ENCODE data around the gene TMEM109.

The TMEM109 gene

DNA sequence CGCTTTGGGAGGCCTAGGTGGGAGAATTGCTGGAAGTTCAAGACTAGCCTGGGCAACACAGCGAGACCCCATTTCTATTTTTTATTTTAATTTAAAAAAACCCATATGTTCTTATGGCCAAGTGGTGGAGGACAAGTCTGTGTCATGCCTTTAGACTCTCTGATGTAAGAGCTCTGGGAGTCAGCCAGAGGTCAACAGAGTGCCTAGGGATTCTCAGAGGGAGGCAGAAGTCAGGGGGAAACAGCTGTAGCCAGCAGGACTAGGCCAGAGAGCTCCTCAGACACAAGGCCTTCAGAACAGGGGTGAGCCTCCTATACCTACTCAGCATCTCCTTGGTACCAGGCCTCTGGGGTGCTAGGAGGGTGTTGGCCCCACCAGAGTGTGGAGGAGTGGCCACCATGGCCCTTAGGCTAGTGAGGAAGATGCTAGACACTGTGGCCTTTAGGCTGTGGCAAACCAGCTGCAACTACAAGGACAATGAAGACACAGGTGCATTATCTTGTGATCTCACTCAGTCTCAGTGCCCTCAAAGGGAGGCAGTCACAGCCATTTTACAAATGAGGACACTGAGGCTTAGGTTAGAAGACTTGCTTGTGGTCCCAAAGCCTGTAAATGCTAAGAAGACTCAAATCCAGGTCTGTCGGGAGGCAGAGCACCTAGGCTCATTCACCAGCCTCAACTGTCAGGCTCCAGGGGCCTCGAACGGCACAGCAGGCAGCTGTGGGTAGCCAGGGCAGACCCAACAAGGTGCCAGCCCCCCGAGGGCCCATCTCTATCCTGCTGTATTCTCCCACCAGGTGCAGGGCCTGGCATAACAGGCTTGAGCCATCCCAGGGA lies 41.6 kb upstream of the TMEM109 start:
- H3K4me1 ChIP-seq (ENCODE audit: insufficient read depth, low read length): no peaks in the 10 kb centered on the region
- no peak overlapping the region for H3K27ac ChIP-seq (ENCODE audit: low read depth, low read length)

DNA sequence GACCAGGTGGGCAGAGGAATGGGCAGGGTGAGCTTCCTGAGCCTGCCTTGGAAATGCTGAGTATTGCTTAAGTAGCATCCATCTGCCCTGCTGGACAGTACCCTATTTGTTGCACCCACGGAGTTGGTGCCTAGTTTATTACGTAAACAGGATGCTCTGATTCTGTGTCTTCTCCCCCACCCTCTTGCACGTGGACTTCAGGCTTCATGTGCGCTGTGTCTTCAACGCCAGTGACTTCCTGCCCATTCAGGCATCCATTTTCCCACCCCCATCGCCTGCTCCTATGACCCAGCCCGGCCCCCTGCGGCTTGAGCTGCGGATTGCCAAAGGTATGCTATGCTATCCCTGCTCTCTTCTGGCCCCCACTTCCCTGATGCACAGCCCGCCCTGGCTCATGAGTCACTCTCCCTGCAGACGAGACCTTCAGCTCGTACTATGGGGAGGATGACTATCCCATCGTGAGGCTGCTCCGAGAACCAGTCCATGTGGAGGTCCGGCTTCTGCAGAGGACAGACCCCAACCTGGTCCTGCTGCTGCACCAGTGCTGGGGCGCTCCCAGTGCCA lies 40.9 kb upstream of the TMEM109 start:
- no peak overlapping the region for H3K27ac ChIP-seq (ENCODE audit: low read depth, low read length)

More for the DNA sequence above, 41.6 kb upstream of the TMEM109 start:
- Histone ChIP-seq H3K9me3 (ENCODE audit: low read length) (no peaks in the 10 kb centered on the region), H3K36me3 (ENCODE audit: insufficient read depth, low read length) (no peaks in the 10 kb centered on the region), H3K27me3 (ENCODE audit: control insufficient read depth in 1 of 2, insufficient read depth in 2 of 2, low read length in 2 of 2) (no peaks in the 10 kb centered on the region), H3K4me3 (ENCODE audit: low read depth in 1 of 2, low read length in 2 of 2) (no peak overlapping the region), H3K9ac (ENCODE audit: low read length) (no peak overlapping the region)

DNA sequence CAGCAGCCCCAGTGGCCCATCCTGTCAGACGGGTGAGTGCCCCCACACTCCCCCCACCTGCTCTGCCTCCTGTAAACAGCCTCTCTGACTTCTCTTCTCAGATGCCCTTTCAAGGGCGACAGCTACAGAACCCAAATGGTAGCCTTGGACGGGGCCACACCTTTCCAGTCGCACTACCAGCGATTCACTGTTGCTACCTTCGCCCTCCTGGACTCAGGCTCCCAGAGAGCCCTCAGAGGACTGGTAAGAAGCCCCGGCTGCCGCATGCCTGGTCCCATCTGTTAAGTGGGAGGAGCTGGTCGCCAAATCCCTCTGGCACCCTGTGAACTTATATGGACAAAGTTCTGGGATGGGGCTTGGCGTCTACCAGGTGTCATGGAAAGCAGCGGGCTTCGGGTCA lies 40.4 kb upstream of the TMEM109 start:
- H3K27ac ChIP-seq (ENCODE audit: low read depth, low read length): no peak overlapping the region
- H3K4me3 ChIP-seq (ENCODE audit: low read depth in 1 of 2, low read length in 2 of 2): no peak overlapping the region
- H3K9me3 ChIP-seq (ENCODE audit: low read length): no peaks in the 10 kb centered on the region
- no peaks in the 10 kb centered on the region for H3K27me3 ChIP-seq (ENCODE audit: control insufficient read depth in 1 of 2, insufficient read depth in 2 of 2, low read length in 2 of 2)
- no peaks in the 10 kb centered on the region for H3K36me3 ChIP-seq (ENCODE audit: insufficient read depth, low read length)
- H3K4me1 ChIP-seq (ENCODE audit: insufficient read depth, low read length): no peaks in the 10 kb centered on the region
- H3K9ac ChIP-seq (ENCODE audit: low read length): no peak overlapping the region

More for the DNA sequence above, 40.9 kb upstream of the TMEM109 start:
- Histone ChIP-seq H3K9me3 (ENCODE audit: low read length) (no peaks in the 10 kb centered on the region), H3K36me3 (ENCODE audit: insufficient read depth, low read length) (no peaks in the 10 kb centered on the region), H3K4me1 (ENCODE audit: insufficient read depth, low read length) (no peaks in the 10 kb centered on the region), H3K9ac (ENCODE audit: low read length) (no peak overlapping the region), H3K27me3 (ENCODE audit: control insufficient read depth in 1 of 2, insufficient read depth in 2 of 2, low read length in 2 of 2) (no peaks in the 10 kb centered on the region), H3K4me3 (ENCODE audit: low read depth in 1 of 2, low read length in 2 of 2) (no peak overlapping the region)

DNA sequence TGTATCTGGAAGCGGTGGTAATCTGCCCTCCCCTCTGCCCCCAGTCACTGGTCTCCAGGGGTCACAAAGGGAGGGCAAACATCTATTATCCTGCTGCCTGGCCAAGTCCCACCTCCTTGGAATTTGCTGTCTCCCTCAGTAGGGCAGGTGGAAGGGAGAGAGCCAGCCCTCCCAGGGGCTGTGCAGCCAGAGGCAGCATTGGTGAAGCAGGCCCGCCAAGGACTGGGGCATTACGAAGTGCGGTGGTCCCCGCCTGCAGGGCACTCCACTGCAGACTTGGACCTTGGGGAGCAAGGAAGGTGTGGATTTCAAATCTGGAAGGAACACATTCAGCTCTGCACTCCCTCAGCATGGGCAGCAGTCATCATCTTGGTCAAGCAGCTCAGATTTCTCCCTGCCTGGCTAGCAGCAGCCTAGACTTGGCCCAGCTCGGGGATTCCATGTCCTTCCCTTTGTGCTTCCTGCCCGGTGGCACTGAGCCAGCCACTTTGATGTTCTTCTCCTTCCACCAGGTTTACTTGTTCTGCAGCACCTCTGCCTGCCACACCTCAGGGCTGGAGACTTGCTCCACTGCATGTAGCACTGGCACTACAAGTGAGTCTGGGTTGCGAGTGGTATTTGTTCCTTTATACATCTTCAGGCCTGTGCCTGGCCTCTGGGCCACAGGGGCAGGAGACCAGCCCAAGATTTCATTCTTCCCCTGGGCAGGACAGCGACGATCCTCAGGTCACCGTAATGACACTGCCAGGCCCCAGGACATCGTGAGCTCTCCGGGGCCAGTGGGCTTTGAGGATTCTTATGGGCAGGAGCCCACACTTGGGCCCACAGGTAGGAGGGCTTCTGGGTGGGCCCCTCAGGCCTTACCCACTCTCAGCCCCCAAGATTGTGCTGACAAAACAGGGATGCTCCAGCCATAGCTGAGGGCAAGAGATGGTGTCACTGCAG lies 39.3 kb upstream of the TMEM109 start:
- H3K27me3 ChIP-seq (ENCODE audit: control insufficient read depth in 1 of 2, insufficient read depth in 2 of 2, low read length in 2 of 2): no peaks in the 10 kb centered on the region
- H3K4me1 ChIP-seq (ENCODE audit: insufficient read depth, low read length): no peaks in the 10 kb centered on the region
- H3K27ac ChIP-seq (ENCODE audit: low read depth, low read length): no peak overlapping the region
- no peak overlapping the region for H3K9ac ChIP-seq (ENCODE audit: low read length)
- H3K4me3 ChIP-seq (ENCODE audit: low read depth in 1 of 2, low read length in 2 of 2): no peak overlapping the region
- H3K9me3 ChIP-seq (ENCODE audit: low read length): no peaks in the 10 kb centered on the region
- no peaks in the 10 kb centered on the region for H3K36me3 ChIP-seq (ENCODE audit: insufficient read depth, low read length)

DNA sequence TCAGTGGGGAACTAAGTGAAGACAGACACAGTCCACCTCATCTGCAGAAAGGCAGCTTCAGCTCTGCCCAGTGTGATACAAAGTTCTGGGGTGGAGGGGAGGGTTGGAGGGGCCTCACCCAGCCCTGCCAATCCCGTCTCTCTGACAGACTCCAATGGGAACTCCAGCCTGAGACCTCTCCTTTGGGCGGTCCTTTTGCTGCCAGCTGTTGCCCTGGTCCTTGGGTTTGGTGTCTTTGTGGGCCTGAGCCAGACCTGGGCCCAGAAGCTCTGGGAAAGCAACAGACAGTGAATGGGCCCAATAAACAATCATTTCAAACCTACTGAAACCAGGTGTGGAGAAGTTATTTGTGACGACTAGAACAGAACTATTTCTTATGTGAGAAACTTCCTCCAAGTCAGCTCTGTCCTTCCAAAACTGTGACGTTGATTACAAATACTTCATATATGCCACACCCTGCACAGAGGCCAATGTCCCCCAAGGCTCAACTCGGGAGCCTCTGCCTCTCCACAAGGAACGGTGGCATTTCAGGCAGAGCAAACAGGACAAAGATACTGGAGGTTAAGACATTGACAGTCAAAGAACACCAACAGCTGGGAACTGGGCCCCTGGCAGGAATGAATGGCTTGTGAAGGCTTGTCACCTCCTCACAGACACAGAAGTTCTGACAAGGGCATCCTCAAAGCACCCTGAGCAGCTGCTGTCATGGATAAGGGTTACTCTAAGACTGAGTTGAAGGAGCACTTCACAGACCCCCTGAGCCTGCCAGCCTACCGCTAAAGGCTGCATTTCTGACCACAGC lies 38.4 kb upstream of the TMEM109 start:
- Histone ChIP-seq H3K27ac (ENCODE audit: low read depth, low read length) (no peak overlapping the region), H3K27me3 (ENCODE audit: control insufficient read depth in 1 of 2, insufficient read depth in 2 of 2, low read length in 2 of 2) (no peaks in the 10 kb centered on the region), H3K4me1 (ENCODE audit: insufficient read depth, low read length) (no peaks in the 10 kb centered on the region), H3K4me3 (ENCODE audit: low read depth in 1 of 2, low read length in 2 of 2) (no peak overlapping the region), H3K9ac (ENCODE audit: low read length) (no peak overlapping the region), H3K9me3 (ENCODE audit: low read length) (no peaks in the 10 kb centered on the region), H3K36me3 (ENCODE audit: insufficient read depth, low read length) (no peaks in the 10 kb centered on the region)

DNA sequence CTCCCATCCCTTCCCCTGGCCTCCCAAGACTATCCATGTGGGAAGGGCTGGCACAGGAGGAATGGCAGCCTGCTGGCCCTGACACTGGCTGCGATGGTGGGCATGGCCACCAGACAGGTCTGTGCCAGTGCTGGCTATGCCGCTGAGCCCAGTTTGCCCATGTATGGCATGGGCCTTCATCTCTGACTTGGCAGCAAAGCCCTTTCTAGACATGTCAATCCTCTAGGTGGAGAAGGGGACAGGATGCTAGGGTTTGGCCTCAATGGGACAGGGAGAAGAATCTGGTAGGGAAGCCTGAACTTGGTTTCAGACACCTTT lies 37.8 kb upstream of the TMEM109 start:
- H3K27ac ChIP-seq (ENCODE audit: low read depth, low read length): no peak overlapping the region

DNA sequence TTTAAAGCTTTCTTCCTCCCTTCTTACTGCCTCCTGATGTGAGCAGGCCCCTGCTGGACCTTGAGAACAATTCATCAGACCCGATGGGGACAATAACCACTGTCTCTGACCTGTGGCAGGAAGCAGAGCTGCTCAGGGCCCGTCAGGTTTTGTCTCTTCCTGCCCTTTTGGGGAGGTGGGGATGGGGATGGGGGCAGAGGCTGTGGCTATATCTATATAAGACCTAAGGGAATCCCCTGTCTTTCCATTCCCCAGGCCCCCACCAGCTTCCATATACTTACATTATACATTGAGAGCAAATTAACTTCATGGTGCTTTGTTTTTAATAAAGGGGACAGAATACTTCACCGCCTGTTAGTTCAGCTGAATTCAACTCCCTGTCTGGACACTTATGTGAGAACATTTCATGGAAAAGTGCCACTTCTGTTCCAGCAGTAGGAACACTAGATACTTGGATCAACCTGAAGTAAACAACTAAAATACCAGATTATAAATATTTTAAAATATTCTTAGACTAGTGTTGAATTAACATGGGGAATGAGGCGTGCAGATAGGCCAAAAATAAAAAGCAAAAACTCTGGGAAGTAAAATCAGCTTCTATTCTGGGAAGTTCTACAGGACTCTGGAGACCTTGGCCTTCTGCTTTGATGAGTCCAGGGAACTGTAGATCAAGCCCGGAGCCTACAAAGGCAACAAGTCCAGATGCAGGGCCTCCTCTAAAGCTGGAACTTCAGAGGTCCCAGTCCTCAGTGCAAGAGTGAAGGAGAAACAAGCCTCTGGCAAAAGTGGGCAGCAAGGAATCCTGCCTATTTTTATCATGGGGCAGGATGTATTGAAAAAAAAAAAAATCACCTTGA lies 35.5 kb upstream of the TMEM109 start:
- no peak overlapping the region for H3K4me3 ChIP-seq (ENCODE audit: low read depth in 1 of 2, low read length in 2 of 2)
- no peaks in the 10 kb centered on the region for H3K36me3 ChIP-seq (ENCODE audit: insufficient read depth, low read length)
- H3K27me3 ChIP-seq (ENCODE audit: control insufficient read depth in 1 of 2, insufficient read depth in 2 of 2, low read length in 2 of 2): no peaks in the 10 kb centered on the region
- H3K27ac ChIP-seq (ENCODE audit: low read depth, low read length): no peak overlapping the region
- no peaks in the 10 kb centered on the region for H3K9me3 ChIP-seq (ENCODE audit: low read length)
- no peaks in the 10 kb centered on the region for H3K4me1 ChIP-seq (ENCODE audit: insufficient read depth, low read length)
- H3K9ac ChIP-seq (ENCODE audit: low read length): no peak overlapping the region

More for the DNA sequence above, 37.8 kb upstream of the TMEM109 start:
- Histone ChIP-seq H3K9me3 (ENCODE audit: low read length) (no peaks in the 10 kb centered on the region), H3K4me1 (ENCODE audit: insufficient read depth, low read length) (no peaks in the 10 kb centered on the region), H3K4me3 (ENCODE audit: low read depth in 1 of 2, low read length in 2 of 2) (no peak overlapping the region), H3K36me3 (ENCODE audit: insufficient read depth, low read length) (no peaks in the 10 kb centered on the region), H3K27me3 (ENCODE audit: control insufficient read depth in 1 of 2, insufficient read depth in 2 of 2, low read length in 2 of 2) (no peaks in the 10 kb centered on the region), H3K9ac (ENCODE audit: low read length) (no peak overlapping the region)

DNA sequence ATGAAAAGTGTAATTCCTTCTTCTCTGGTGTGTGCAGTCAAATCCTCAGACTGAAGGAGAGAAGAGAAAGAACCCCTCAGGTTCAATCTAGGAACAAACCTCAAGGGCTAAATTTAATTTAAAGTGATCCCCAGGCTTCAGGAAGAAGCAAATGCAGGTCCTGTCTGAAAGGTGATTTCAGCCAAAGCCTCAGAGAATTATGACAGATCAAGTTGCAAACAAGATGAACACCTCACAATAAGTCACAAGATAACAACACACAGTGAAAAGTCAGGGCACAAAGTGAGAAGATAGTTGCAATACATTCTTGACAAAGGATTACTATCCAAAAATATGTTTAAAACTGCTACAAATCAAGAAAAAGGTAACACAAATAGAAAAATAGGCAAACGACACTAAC lies 34.9 kb upstream of the TMEM109 start:
- Histone ChIP-seq H3K4me1 (ENCODE audit: insufficient read depth, low read length) (no peaks in the 10 kb centered on the region), H3K9ac (ENCODE audit: low read length) (no peak overlapping the region), H3K27me3 (ENCODE audit: control insufficient read depth in 1 of 2, insufficient read depth in 2 of 2, low read length in 2 of 2) (no peaks in the 10 kb centered on the region), H3K9me3 (ENCODE audit: low read length) (no peaks in the 10 kb centered on the region), H3K36me3 (ENCODE audit: insufficient read depth, low read length) (no peaks in the 10 kb centered on the region), H3K27ac (ENCODE audit: low read depth, low read length) (no peak overlapping the region), H3K4me3 (ENCODE audit: low read depth in 1 of 2, low read length in 2 of 2) (no peak overlapping the region)

DNA sequence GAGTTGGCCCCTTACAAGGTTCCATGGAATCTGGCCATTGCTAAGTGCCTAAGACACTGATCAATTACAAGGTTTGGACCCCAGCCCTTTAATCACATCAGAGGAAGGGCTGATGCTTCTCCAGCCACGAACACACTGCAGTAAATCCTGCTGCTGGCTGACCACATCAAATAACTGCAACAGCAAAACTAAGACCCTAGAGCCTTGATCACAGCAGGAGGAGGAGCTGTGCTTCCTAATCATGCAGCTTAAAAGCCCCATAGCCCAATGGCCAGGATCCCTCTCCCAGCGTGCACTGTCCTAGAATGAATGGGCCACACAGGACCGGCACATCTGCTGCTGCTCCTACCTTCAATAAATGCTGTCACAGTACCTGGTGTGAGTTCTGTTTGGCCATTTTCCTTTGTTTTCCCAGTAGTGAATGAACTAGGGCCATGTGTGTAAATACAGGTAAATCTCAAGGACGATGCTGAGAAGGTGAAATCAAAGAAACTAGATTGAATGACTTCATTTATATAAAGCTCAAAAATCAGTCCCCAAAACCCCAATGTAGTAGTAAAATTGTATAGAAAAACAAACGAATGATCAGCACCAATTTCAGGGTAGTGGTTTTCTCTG lies 33.9 kb upstream of the TMEM109 start:
- Histone ChIP-seq H3K4me1 (ENCODE audit: insufficient read depth, low read length) (no peaks in the 10 kb centered on the region), H3K9me3 (ENCODE audit: low read length) (no peaks in the 10 kb centered on the region), H3K36me3 (ENCODE audit: insufficient read depth, low read length) (no peaks in the 10 kb centered on the region), H3K27me3 (ENCODE audit: control insufficient read depth in 1 of 2, insufficient read depth in 2 of 2, low read length in 2 of 2) (no peaks in the 10 kb centered on the region), H3K4me3 (ENCODE audit: low read depth in 1 of 2, low read length in 2 of 2) (no peak overlapping the region), H3K9ac (ENCODE audit: low read length) (no peak overlapping the region), H3K27ac (ENCODE audit: low read depth, low read length) (no peak overlapping the region)

DNA sequence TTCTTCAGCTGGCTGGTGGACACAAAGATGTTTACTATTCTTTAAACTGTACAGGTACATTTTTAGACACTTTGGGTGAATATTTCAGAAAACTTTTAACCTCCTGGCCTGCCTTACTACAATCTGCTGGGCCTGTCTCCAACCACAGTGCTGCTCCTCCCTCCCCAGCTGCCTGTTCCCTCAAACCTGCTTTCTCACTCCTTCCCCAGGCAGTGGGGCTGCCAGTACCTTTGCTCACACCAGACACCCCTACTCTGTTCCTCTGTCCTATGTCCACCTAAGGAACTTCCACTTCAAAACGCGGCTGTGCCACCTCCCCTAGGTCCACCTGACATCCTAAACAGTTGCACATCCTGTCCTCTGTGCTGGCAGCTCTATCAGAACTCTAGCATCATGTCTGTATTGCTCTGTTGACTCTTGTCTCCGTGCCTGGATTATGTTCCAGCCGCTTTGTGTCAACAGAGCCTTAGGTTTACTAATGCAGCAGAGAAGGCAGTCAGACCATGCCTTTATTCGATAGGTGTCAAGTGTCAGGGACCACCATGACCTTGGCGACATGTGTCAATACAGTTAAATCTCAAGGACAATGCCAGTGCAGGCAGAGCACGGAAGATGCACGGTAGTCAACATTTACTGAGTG lies 33.2 kb upstream of the TMEM109 start:
- no peak overlapping the region for H3K4me3 ChIP-seq (ENCODE audit: low read depth in 1 of 2, low read length in 2 of 2)
- no peaks in the 10 kb centered on the region for H3K27me3 ChIP-seq (ENCODE audit: control insufficient read depth in 1 of 2, insufficient read depth in 2 of 2, low read length in 2 of 2)
- H3K4me1 ChIP-seq (ENCODE audit: insufficient read depth, low read length): no peaks in the 10 kb centered on the region
- no peaks in the 10 kb centered on the region for H3K36me3 ChIP-seq (ENCODE audit: insufficient read depth, low read length)
- H3K27ac ChIP-seq (ENCODE audit: low read depth, low read length): no peak overlapping the region
- H3K9ac ChIP-seq (ENCODE audit: low read length): no peak overlapping the region
- no peaks in the 10 kb centered on the region for H3K9me3 ChIP-seq (ENCODE audit: low read length)
